ENCODE measurements around the gene FRMD1.

Gene FRMD1

GRCh38 chr6:168084465-168085160, 5.6 kb upstream of the FRMD1 start:
- Histone ChIP-seq H3K27ac (replicated peaks) (no peak overlapping the region), H3K27me3 (ENCODE audit: insufficient read depth, poor library complexity, severe bottlenecking) (no peaks in the 10 kb centered on the region), H3K4me3 (replicated peaks; ENCODE audit: insufficient read depth, low read length) (no peak overlapping the region)
- no peak for DNase-seq (ENCODE audit: low read depth in 1 of 2, low spot score in 1 of 2)
- TF ChIP-seq, protein P1, sequence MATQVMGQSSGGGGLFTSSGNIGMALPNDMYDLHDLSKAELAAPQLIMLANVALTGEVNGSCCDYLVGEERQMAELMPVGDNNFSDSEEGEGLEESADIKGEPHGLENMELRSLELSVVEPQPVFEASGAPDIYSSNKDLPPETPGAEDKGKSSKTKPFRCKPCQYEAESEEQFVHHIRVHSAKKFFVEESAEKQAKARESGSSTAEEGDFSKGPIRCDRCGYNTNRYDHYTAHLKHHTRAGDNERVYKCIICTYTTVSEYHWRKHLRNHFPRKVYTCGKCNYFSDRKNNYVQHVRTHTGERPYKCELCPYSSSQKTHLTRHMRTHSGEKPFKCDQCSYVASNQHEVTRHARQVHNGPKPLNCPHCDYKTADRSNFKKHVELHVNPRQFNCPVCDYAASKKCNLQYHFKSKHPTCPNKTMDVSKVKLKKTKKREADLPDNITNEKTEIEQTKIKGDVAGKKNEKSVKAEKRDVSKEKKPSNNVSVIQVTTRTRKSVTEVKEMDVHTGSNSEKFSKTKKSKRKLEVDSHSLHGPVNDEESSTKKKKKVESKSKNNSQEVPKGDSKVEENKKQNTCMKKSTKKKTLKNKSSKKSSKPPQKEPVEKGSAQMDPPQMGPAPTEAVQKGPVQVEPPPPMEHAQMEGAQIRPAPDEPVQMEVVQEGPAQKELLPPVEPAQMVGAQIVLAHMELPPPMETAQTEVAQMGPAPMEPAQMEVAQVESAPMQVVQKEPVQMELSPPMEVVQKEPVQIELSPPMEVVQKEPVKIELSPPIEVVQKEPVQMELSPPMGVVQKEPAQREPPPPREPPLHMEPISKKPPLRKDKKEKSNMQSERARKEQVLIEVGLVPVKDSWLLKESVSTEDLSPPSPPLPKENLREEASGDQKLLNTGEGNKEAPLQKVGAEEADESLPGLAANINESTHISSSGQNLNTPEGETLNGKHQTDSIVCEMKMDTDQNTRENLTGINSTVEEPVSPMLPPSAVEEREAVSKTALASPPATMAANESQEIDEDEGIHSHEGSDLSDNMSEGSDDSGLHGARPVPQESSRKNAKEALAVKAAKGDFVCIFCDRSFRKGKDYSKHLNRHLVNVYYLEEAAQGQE (IDR thresholded peaks at IDR 0.05; ENCODE audit: insufficient replicate concordance, low read depth), result no peak
- no peak for TF ChIP-seq SPI1 (IDR thresholded peaks at IDR 0.05; ENCODE audit: borderline replicate concordance, low read depth)
- TF ChIP-seq, protein P2, sequence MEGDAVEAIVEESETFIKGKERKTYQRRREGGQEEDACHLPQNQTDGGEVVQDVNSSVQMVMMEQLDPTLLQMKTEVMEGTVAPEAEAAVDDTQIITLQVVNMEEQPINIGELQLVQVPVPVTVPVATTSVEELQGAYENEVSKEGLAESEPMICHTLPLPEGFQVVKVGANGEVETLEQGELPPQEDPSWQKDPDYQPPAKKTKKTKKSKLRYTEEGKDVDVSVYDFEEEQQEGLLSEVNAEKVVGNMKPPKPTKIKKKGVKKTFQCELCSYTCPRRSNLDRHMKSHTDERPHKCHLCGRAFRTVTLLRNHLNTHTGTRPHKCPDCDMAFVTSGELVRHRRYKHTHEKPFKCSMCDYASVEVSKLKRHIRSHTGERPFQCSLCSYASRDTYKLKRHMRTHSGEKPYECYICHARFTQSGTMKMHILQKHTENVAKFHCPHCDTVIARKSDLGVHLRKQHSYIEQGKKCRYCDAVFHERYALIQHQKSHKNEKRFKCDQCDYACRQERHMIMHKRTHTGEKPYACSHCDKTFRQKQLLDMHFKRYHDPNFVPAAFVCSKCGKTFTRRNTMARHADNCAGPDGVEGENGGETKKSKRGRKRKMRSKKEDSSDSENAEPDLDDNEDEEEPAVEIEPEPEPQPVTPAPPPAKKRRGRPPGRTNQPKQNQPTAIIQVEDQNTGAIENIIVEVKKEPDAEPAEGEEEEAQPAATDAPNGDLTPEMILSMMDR (IDR thresholded peaks at IDR 0.05; ENCODE audit: insufficient read depth, low read length), result no peak
- TF ChIP-seq GABPA (IDR thresholded peaks at IDR 0.05; ENCODE audit: low read depth), result no peak

DNA sequence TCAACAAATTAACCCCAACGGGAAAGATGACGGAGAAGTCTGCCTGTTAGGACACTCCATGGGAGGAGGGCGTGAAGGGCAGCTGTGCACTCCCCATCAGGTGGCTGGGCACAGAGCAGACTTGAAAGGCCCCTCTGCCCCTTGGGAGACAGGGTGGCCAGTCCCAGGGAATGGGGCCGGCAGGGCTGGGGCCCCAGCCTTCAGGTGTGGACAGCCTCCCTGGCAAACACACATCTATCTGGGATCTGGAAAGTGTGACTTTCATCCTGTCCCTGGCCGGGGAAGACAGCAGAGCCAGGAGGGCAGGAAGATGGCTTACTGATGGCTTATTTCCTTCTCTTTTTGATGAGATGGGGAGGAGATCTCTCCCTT, 4.5 kb upstream of the FRMD1 start:
- no peak for DNase-seq (ENCODE audit: low read depth in 1 of 2, low spot score in 1 of 2)
- H3K27ac ChIP-seq (replicated peaks), result no peak overlapping the region
- TF ChIP-seq, protein P1 (IDR thresholded peaks at IDR 0.05; ENCODE audit: insufficient replicate concordance, low read depth), result no peak
- TF ChIP-seq, protein P2 (IDR thresholded peaks at IDR 0.05; ENCODE audit: insufficient read depth, low read length), result no peak
- no peak for TF ChIP-seq SPI1 (IDR thresholded peaks at IDR 0.05; ENCODE audit: borderline replicate concordance, low read depth)
- no peak for TF ChIP-seq GABPA (IDR thresholded peaks at IDR 0.05; ENCODE audit: low read depth)
- no peak for TF ChIP-seq POLR2AphosphoS5 (IDR thresholded peaks at IDR 0.05; ENCODE audit: low read depth)
- H3K4me3 ChIP-seq (replicated peaks; ENCODE audit: insufficient read depth, low read length), result no peak overlapping the region
- no peaks in the 10 kb centered on the region for H3K27me3 ChIP-seq (ENCODE audit: insufficient read depth, poor library complexity, severe bottlenecking)

DNA sequence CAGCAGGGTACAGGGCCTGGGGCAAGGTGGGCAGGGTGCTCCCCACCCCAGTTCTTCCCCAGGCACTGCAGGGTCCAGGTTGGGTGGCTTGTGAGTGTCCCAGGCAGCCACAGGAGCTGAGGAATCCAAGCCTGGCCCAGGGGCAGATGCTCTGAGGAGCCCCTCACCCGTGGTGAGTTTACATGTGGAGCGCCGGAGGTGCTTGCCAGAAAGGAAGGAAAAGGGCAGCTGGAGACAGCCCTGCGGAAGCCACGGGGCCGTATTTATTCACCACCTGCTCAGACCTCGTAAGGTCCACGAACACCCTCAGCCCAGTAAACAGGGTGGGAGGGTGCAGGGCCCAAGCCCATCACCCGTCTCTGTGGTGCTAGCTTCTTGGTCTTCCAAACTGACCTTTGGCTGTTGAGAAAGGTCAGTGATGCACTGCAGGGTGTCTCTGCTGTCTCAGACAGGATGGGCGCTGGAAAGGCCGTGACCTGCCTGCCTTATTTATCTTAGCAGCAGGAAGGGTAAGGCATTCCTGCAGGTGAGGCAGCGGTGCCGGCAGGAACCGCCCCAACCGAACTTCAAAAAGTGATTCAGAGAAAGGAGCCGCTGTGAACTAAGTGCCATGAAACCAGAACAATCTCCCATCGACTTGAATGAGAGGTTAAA, 4.0 kb upstream of the FRMD1 start:
- Histone ChIP-seq H3K27ac (replicated peaks) (no peak overlapping the region), H3K27me3 (ENCODE audit: insufficient read depth, poor library complexity, severe bottlenecking) (no peaks in the 10 kb centered on the region), H3K4me3 (replicated peaks; ENCODE audit: insufficient read depth, low read length) (no peak overlapping the region)
- no peak for DNase-seq (ENCODE audit: low read depth in 1 of 2, low spot score in 1 of 2)
- TF ChIP-seq POLR2AphosphoS5 (IDR thresholded peaks at IDR 0.05; ENCODE audit: low read depth) (no peak), GABPA (IDR thresholded peaks at IDR 0.05; ENCODE audit: low read depth) (no peak), SPI1 (IDR thresholded peaks at IDR 0.05; ENCODE audit: borderline replicate concordance, low read depth) (no peak)
- TF ChIP-seq, protein P2 (IDR thresholded peaks at IDR 0.05; ENCODE audit: insufficient read depth, low read length), result no peak
- TF ChIP-seq, protein P1 (IDR thresholded peaks at IDR 0.05; ENCODE audit: insufficient replicate concordance, low read depth), result no peak
